Duodenal mucosa (tissue), 2 donors: ENCODE results near the gene MSTN.

Experiments
- H3K27ac ChIP-seq: one replicate; pipeline ENCODE4 v1.7.0; 2013; ENCODE audit warnings: low read depth, low read length
- H3K27me3 ChIP-seq, 2 donors: one replicate each; pipeline ENCODE4 v1.7.0; 2013; ENCODE audit warnings: low read length in 2 of 2, control low read depth in 1 of 2; ENCODE audit not compliant: insufficient read depth in 2 of 2, control insufficient read depth in 1 of 2
- H3K36me3 ChIP-seq, 2 donors: one replicate each; pipeline ENCODE4 v1.7.0; 2013; ENCODE audit warnings: low read length in 2 of 2, control low read depth in 1 of 2; ENCODE audit not compliant: insufficient read depth in 2 of 2, control insufficient read depth in 1 of 2
- H3K4me1 ChIP-seq, 2 donors: one replicate each; pipeline ENCODE4 v1.7.0; 2013; ENCODE audit warnings: low read length in 2 of 2, control low read depth in 1 of 2; ENCODE audit not compliant: insufficient read depth in 2 of 2, control insufficient read depth in 1 of 2
- H3K4me3 ChIP-seq, 2 donors: one replicate each; pipeline ENCODE4 v1.7.0; 2013; ENCODE audit warnings: low read length in 2 of 2, low read depth in 1 of 2
- H3K9ac ChIP-seq, 2 donors: one replicate each; pipeline ENCODE4 v1.7.0; 2013; ENCODE audit warnings: low read length in 2 of 2, low read depth in 1 of 2
- H3K9me3 ChIP-seq, 2 donors: one replicate each; pipeline ENCODE4 v1.7.0; 2013; ENCODE audit warnings: low read length in 2 of 2, control low read depth in 1 of 2; ENCODE audit not compliant: control insufficient read depth in 1 of 2

MSTN gene

DNA sequence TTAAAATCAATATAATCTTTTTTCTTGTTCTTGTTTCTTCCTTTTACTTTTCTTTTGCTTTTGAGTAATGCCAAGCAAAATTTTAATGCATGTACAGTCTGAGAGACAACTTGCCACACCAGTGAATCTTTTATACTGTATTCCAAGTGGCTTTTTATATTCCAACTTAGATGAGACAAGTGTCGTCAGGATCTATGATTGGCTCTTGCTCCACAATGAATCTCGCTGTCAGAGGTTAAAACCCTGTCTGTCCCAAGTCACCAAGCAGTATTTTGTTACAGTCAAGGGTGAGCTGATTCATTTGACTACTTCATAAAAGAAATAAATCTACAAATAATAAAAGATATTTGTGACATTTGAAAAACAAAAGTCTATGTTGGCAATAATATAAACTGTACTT is at the start of gene MSTN:
MSTN (minus strand) TSS at position 129 of the 400 bp plus-strand sequence. CDS start 133 bp downstream, outside the sequence.
- H3K4me3 ChIP-seq, result peak within 1 kb of the TSS in 1 of 2 donors; percentile 21
- H3K27ac ChIP-seq, result no peak within 1 kb of the TSS
- H3K9me3 ChIP-seq, result no peaks in the 10 kb centered on the region
- no peaks in the 10 kb centered on the region for H3K36me3 ChIP-seq
- H3K4me1 ChIP-seq, result no peaks in the 10 kb centered on the region
- H3K27me3 ChIP-seq, result no peaks in the 10 kb centered on the region
- no peak within 1 kb of the TSS for H3K9ac ChIP-seq

- H3K9ac ChIP-seq, result no peak overlapping the region
- H3K27me3 ChIP-seq, result no peaks in the 10 kb centered on the region
- no peak overlapping the region for H3K27ac ChIP-seq
- H3K9me3 ChIP-seq, result no peaks in the 10 kb centered on the region
- no peaks in the 10 kb centered on the region for H3K4me1 ChIP-seq
- no peak overlapping the region for H3K4me3 ChIP-seq
- no peaks in the 10 kb centered on the region for H3K36me3 ChIP-seq
Measured at GRCh38 chr2:190111166-190111565, 48.6 kb upstream of the MSTN start.

- Histone ChIP-seq H3K36me3 (no peaks in the 10 kb centered on the region), H3K4me1 (no peaks in the 10 kb centered on the region), H3K27ac (no peak overlapping the region), H3K9me3 (no peaks in the 10 kb centered on the region), H3K27me3 (no peaks in the 10 kb centered on the region), H3K9ac (no peak overlapping the region), H3K4me3 (no peak overlapping the region)
Measured at GRCh38 chr2:190110699-190111098, 48.2 kb upstream of the MSTN start.

- Histone ChIP-seq H3K27ac (no peak overlapping the region), H3K9ac (no peak overlapping the region)
Measured at GRCh38 chr2:190110131-190110530, 47.6 kb upstream of the MSTN start.

DNA sequence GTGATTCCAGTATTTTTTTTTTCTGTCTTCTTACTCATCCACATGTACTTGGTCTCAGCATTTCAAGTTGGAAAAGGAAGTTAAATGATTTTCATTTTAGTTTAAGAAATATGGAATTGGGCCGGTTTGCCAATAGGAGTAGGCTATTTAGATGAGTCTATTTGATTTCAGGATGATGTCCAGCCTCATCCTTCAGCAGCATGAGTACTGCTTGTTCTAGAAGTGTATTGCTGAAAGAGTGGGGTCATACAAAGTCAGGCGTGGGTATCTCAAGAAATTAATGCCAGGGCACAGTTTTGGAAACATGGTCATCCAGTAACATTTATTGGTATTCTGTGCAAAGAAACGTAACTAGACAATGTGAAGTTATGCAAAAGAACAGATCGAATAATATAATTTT is 44.9 kb upstream of the MSTN start:
- Histone ChIP-seq H3K27me3 (no peaks in the 10 kb centered on the region), H3K36me3 (no peaks in the 10 kb centered on the region), H3K4me1 (no peaks in the 10 kb centered on the region), H3K27ac (no peak overlapping the region), H3K9me3 (no peaks in the 10 kb centered on the region), H3K9ac (no peak overlapping the region), H3K4me3 (no peak overlapping the region)

More at GRCh38 chr2:190110131-190110530, 47.6 kb upstream of the MSTN start:
- no peaks in the 10 kb centered on the region for H3K4me1 ChIP-seq
- no peaks in the 10 kb centered on the region for H3K9me3 ChIP-seq
- no peaks in the 10 kb centered on the region for H3K36me3 ChIP-seq
- H3K4me3 ChIP-seq, result no peak overlapping the region
- H3K27me3 ChIP-seq, result no peaks in the 10 kb centered on the region

DNA sequence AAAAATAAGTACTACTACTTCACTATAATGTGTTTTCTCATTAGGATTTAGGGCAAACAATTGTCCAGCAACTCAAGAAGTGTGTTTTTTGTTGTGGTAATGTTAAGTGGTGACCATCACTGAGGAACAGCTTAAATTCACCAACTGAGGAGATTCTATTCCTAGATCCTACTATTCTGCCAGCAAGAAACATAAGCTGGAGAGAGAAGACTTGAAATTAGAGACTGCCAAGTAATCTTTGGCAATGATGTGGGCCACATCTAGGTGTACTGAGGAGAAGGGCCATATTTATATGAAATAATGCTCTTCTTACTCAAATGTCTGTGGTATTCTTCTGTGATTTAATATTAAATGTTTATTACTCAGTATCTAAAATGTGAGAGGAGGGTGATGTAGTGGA is 44.3 kb upstream of the MSTN start:
- Histone ChIP-seq H3K4me3 (no peak overlapping the region), H3K27me3 (no peaks in the 10 kb centered on the region), H3K36me3 (no peaks in the 10 kb centered on the region), H3K27ac (no peak overlapping the region), H3K9me3 (no peaks in the 10 kb centered on the region), H3K9ac (no peak overlapping the region), H3K4me1 (no peaks in the 10 kb centered on the region)

GRCh38 chr2:190105554-190105953 is 43.0 kb upstream of the MSTN start:
- no peaks in the 10 kb centered on the region for H3K27me3 ChIP-seq
- H3K27ac ChIP-seq, result no peak overlapping the region
- no peak overlapping the region for H3K4me3 ChIP-seq
- peaks cover 3 to 9% of the 10 kb centered on the region in 2 donors for H3K4me1 ChIP-seq
- no peaks in the 10 kb centered on the region for H3K9me3 ChIP-seq
- H3K9ac ChIP-seq, result no peak overlapping the region
- H3K36me3 ChIP-seq, result no peaks in the 10 kb centered on the region

DNA sequence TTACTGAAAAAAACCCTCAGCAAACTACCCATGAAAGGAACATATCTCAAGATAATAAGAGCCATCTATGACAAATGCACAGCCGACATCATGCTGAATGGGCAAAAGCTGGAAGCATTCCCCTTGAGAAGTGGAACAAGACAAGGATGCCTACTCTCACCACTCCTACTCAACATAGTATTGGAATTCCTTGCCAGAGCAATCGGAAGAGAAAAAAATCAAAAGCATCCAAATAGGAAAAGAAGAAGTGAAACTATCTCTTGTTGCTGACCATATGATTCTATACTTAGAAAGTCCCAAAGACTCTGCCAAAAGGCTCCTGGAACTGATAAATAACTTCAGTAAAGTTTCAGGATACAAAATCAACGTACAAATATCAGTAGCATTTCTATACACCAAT is 40.6 kb upstream of the MSTN start:
- Histone ChIP-seq H3K9ac (no peak overlapping the region), H3K4me3 (no peak overlapping the region), H3K36me3 (no peaks in the 10 kb centered on the region), H3K9me3 (no peaks in the 10 kb centered on the region), H3K27me3 (no peaks in the 10 kb centered on the region), H3K27ac (no peak overlapping the region), H3K4me1 (peaks cover 7 to 22% of the 10 kb centered on the region in 2 donors)

DNA sequence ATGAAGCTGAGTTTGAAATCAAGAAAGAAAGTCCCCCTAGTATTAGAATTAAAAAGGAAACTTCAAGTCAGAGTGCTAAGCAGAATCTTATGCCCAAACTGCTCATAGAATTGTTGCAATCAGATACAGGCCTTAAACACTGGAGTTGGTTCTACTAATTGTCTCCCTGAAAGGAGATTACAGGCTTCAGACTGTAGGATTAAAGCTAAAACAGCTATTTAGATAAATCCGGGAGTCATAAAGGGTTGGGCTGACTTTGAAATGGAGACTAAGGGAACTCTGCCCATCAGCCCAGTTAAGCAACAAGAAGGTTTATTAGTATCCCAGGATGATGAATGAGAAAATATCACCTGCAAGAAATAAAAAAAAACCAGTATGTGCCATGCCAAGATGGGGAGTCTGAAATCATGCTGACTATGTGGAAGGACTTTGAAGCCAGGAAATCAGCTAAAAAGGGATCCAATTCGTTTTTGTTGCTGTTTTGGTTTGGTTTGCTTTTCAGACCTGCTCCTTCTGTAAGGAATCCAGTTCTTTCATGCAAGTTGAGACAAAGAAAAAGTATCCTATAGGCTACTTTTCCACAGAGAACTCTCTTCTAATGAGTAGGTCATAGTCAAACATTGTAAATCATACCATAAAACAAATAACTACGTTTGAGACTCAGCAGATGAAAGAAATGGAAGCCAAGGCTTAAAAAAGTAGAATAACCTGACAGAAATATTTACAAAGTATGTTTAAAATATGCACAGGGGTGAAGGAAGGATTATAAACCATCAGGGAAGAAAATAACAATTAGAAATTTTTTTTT is 37.6 kb upstream of the MSTN start:
- Histone ChIP-seq H3K27ac (no peak overlapping the region), H3K27me3 (no peaks in the 10 kb centered on the region), H3K9ac (no peak overlapping the region), H3K36me3 (no peaks in the 10 kb centered on the region), H3K4me3 (no peak overlapping the region), H3K9me3 (no peaks in the 10 kb centered on the region), H3K4me1 (peaks cover 7 to 22% of the 10 kb centered on the region in 2 donors)

DNA sequence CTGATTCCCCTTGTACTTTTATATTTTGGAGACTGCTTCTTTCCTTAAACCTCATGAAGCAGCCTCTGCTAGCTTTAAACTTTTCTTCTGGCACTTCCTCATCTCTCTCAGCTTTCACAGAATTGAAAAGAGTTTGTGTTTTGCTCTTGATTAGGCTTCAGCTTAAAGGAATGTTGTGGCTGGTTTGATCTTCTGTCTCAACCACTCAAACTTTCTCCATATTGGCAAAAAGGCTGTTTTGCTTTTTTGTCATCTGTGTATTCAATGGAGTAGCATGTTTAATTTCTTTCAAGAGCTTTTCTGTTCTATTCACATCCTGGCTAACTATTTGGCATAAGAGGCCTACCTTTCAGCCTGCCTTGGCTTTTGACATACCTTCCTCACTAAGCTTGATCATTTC is 36.3 kb upstream of the MSTN start:
- Histone ChIP-seq H3K4me1 (peaks cover 16 to 25% of the 10 kb centered on the region in 2 donors), H3K9ac (no peak overlapping the region), H3K4me3 (no peak overlapping the region), H3K27ac (no peak overlapping the region), H3K27me3 (no peaks in the 10 kb centered on the region), H3K36me3 (no peaks in the 10 kb centered on the region), H3K9me3 (no peaks in the 10 kb centered on the region)
